IgD-negative memory B cell (primary cell): ENCODE data around the gene TLE1. TPM values are rescaled to one million over a fixed set of nuclear protein-coding genes. Genes with fewer than 3 reads are reported as not detected.
"Not testable (repeated sequence)": the region's sequence is repeated elsewhere in the genome, so short reads cannot be mapped to it uniquely, and the experiment has no call there.

ENCODE experiments used
- H3K27ac Mint-ChIP-seq, 3 donors: one replicate each; pipeline ENCODE4 v1.8.0; 2020 to 2022; ENCODE audit warnings: mild to moderate bottlenecking in 3 of 3, mixed read lengths in 3 of 3, moderate library complexity in 1 of 3
- H3K27me3 Mint-ChIP-seq: one replicate; pipeline ENCODE4 v1.8.0; 2021; ENCODE audit warnings: mixed read lengths
- H3K36me3 Mint-ChIP-seq: one replicate; pipeline ENCODE4 v1.8.0; 2020; ENCODE audit warnings: mild to moderate bottlenecking, mixed read lengths
- H3K4me1 Mint-ChIP-seq, 3 donors: one replicate each; pipeline ENCODE4 v1.8.0; 2020 to 2022; ENCODE audit warnings: mixed read lengths in 3 of 3, mild to moderate bottlenecking in 1 of 3
- H3K4me3 Mint-ChIP-seq, 4 donors: one replicate each; pipeline ENCODE4 v1.8.0; 2020 to 2022; ENCODE audit warnings: mild to moderate bottlenecking in 4 of 4, mixed read lengths in 4 of 4, moderate library complexity in 3 of 4
- H3K9me3 Mint-ChIP-seq, 3 donors: one replicate each; pipeline ENCODE4 v1.8.0; 2020 to 2021; ENCODE audit warnings: mixed read lengths in 3 of 3, mild to moderate bottlenecking in 1 of 3
- polyA plus RNA-seq: library from polyadenylated mRNA; unstranded; fragments of 300-500 nt; fragmentation: Illumina TruSeq; gene quantifications from one replicate; pipeline ENCODE4 v1.2.3, GENCODE V29; 2021

The TLE1 gene
- polyA plus RNA-seq, 1 donor from 2014 or later: 115 TPM

GRCh38 chr9:81599837-81600236 lies 89.5 kb downstream of the TLE1 start:
- Mint-ChIP-seq H3K36me3 (peaks cover 14% of the 10 kb centered on the region), H3K27me3 (no peaks in the 10 kb centered on the region), H3K4me1 (peaks cover 43 to 54% (median 52%) of the 10 kb centered on the region in 3 donors), H3K27ac (no peak overlapping the region), H3K4me3 (peak overlapping the region in 2 of 4 donors; percentile 13 to 75), H3K9me3 (no peaks in the 10 kb centered on the region)

DNA sequence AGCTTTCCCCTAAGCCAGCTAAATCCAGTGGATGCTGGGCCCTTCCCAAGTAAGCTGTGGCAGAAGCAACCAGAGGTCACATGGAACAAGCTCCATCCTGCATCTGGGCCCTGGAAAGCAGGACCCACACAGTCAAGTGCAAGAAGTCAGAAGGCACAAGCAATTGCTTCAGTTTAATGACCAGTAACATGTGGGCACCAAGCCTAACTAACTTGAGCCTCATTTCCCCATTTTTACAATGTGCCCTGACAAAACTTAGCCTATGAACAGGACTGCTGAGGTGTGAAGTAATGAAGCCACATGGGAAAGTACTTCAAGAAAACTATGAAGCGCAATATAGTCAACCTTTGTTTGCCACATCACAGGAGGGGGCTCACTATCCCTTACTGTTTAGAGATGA lies 90.5 kb downstream of the TLE1 start:
- Mint-ChIP-seq H3K36me3 (peaks cover 8% of the 10 kb centered on the region), H3K4me3 (no peak overlapping the region), H3K27ac (no peak overlapping the region), H3K27me3 (no peaks in the 10 kb centered on the region), H3K4me1 (peaks cover 44 to 63% (median 56%) of the 10 kb centered on the region in 3 donors), H3K9me3 (peaks cover 0 to 4% (median 0%) of the 10 kb centered on the region in 3 donors)

DNA sequence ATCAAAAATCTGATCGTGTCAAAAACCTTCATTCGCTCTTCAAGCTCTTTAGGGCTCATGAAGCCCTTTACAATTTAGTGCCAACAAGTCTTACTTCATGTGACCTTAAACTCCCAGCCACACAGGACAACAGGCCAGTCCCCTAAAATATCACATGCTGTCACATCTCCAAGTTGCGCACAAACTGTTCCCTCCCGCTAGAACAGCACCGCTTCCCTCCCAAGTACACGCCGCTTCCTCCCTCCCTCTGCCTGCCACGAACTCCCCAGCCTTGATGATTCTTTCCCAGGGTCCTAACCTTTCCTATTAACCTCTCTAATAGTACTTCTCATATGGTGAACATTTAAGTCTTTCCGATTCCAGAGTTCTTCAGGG lies 91.2 kb downstream of the TLE1 start:
- Mint-ChIP-seq H3K36me3 (peaks cover 6% of the 10 kb centered on the region), H3K27ac (peak overlapping the region in 2 of 3 donors; percentile 30 to 61), H3K27me3 (no peaks in the 10 kb centered on the region), H3K9me3 (peaks cover 0 to 4% (median 0%) of the 10 kb centered on the region in 3 donors), H3K4me1 (peaks cover 43 to 61% (median 57%) of the 10 kb centered on the region in 3 donors), H3K4me3 (peak overlapping the region in 2 of 4 donors; percentile 81 to 85)

DNA sequence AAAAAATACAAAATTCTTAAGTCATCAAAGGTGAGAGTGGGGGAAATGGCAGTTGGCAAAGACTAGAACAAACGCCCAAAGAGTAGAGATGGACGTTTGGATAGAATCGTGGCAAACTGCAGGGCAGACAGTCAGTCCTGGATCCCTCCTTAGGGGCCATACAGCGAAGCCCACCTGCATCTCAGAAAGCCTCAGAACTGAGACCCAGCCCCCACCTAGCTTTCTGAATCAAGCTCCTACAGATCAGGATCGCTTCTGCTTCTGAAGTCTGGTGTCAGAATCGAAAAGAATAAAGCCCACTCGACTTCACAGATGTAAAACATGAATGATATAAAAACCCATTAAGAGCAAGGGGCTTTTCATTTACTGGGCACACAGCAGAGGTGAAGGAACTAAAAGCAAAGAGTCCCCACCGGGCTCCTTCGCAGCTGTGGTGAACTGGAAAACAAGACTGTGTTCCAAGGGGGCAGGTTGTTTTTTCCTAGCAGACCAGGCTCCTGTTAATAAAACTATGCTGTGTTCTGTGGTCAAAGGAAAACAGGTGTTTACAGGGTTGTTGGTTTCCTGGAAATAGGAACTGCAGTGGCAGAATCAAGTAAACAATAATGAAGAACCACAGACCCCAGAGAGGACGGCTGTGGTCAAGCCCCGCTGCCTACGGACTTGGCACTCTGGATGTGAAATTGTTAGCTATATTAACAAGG lies 91.8 kb downstream of the TLE1 start:
- peaks cover 45 to 62% (median 57%) of the 10 kb centered on the region in 3 donors for H3K4me1 Mint-ChIP-seq
- H3K9me3 Mint-ChIP-seq: peaks cover 0 to 4% (median 3%) of the 10 kb centered on the region in 3 donors
- peak overlapping the region; percentile 7 to 86 (median 54) for H3K4me3 Mint-ChIP-seq
- H3K27ac Mint-ChIP-seq: peak overlapping the region; percentile 1 to 30 (median 12)
- no peaks in the 10 kb centered on the region for H3K27me3 Mint-ChIP-seq
- peaks cover 6% of the 10 kb centered on the region for H3K36me3 Mint-ChIP-seq

- Mint-ChIP-seq H3K4me1 (peaks cover 40 to 58% (median 51%) of the 10 kb centered on the region in 3 donors), H3K27me3 (no peaks in the 10 kb centered on the region), H3K9me3 (peaks cover 0 to 4% (median 3%) of the 10 kb centered on the region in 3 donors), H3K27ac (peak overlapping the region; percentile 1 to 30 (median 12)), H3K36me3 (peaks cover 3% of the 10 kb centered on the region), H3K4me3 (peak overlapping the region; percentile 7 to 86 (median 54))
These were observed 92.5 kb downstream of the TLE1 start for GRCh38 chr9:81596679-81597418.

- peaks cover 0 to 4% (median 3%) of the 10 kb centered on the region in 3 donors for H3K9me3 Mint-ChIP-seq
- H3K36me3 Mint-ChIP-seq: peaks cover 2% of the 10 kb centered on the region
- H3K4me1 Mint-ChIP-seq: peaks cover 39 to 51% (median 47%) of the 10 kb centered on the region in 3 donors
- peak overlapping the region in 2 of 4 donors; percentile 49 to 61 for H3K4me3 Mint-ChIP-seq
- no peaks in the 10 kb centered on the region for H3K27me3 Mint-ChIP-seq
- H3K27ac Mint-ChIP-seq: no peak overlapping the region
These were observed 93.3 kb downstream of the TLE1 start for GRCh38 chr9:81595887-81596543.

DNA sequence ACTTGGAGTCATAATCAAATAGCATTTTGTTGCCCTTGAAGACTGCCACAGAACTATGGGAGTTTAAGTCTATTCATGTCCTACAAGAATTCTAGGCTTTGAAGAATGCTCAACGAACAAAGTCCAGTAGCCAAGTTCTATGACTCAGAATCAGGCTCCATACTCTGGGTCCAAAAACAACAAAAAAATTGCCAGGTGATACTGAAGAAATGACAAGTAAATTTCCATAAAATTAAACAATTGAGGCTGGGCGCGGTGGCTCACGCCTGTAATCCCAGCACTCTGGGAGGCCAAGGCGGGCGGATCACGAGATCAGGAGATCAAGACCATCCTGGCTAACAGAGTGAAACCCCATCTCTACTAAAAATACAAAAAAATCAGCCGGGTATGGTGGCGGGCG lies 94.1 kb downstream of the TLE1 start:
- Mint-ChIP-seq H3K4me1 (peaks cover 33 to 46% (median 42%) of the 10 kb centered on the region in 3 donors), H3K4me3 (peak overlapping the region in 1 of 4 donors; percentile 68)
- not testable (repeated sequence) for H3K36me3 Mint-ChIP-seq, H3K27me3 Mint-ChIP-seq, H3K27ac Mint-ChIP-seq, H3K9me3 Mint-ChIP-seq

DNA sequence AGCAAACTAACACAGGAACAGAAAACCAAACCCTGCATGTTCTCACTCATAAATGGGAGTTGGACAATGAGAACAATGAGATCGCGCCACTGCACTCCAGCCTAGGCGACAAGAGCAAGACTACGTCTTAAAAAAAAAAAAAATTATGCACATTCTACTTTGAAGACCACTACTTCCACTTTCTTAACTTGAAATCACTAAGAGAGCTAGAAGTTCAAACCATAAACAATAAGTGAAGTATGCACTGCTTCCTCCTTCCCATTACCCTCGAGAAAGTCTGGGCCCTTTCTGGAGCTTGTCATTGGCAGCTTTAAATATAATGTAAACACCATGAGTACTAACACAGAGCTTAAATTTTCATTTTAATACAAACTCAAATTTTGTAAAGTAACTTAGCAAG lies 94.9 kb downstream of the TLE1 start:
- Mint-ChIP-seq H3K4me1 (peaks cover 26 to 38% (median 34%) of the 10 kb centered on the region in 3 donors), H3K9me3 (peaks cover 0 to 4% (median 3%) of the 10 kb centered on the region in 3 donors), H3K27ac (peak overlapping the region in 1 of 3 donors; percentile 13), H3K36me3 (peaks cover 8% of the 10 kb centered on the region), H3K27me3 (no peaks in the 10 kb centered on the region), H3K4me3 (no peak overlapping the region)

GRCh38 chr9:81592887-81593266 lies 96.5 kb downstream of the TLE1 start:
- peaks cover 0 to 4% (median 3%) of the 10 kb centered on the region in 3 donors for H3K9me3 Mint-ChIP-seq
- peak overlapping the region in 1 of 3 donors; percentile 53 for H3K27ac Mint-ChIP-seq
- peaks cover 18 to 31% (median 22%) of the 10 kb centered on the region in 3 donors for H3K4me1 Mint-ChIP-seq
- no peaks in the 10 kb centered on the region for H3K27me3 Mint-ChIP-seq
- H3K4me3 Mint-ChIP-seq: peak overlapping the region in 1 of 4 donors; percentile 77
- H3K36me3 Mint-ChIP-seq: peaks cover 16% of the 10 kb centered on the region

DNA sequence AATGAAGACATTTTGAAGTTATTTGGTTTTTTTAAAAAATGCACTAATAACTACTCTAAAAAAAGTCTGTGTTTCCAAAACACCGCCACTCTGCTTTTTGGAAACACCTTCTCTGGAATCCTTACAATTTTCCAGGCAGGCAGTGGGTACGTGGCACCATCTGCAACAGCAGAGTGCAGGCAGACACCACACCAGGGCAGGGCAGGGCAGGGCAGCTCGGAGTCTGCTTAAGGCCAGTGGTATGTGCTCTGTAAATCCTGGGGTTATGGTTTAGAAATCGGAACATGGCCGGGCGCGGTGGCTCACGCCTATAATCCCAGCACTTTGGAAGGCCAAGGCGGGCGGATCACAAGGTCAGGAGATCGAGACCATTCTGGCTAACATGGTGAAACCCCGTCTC lies 97.6 kb downstream of the TLE1 start:
- Mint-ChIP-seq H3K27ac (no peak overlapping the region), H3K27me3 (no peaks in the 10 kb centered on the region), H3K36me3 (peaks cover 19% of the 10 kb centered on the region), H3K4me1 (peaks cover 10 to 23% (median 18%) of the 10 kb centered on the region in 3 donors), H3K4me3 (no peak overlapping the region), H3K9me3 (peaks cover 0 to 4% (median 3%) of the 10 kb centered on the region in 3 donors)

- Mint-ChIP-seq H3K9me3 (peaks cover 0 to 4% (median 3%) of the 10 kb centered on the region in 3 donors), H3K36me3 (peaks cover 19% of the 10 kb centered on the region), H3K4me3 (no peak overlapping the region)
These were observed 98.7 kb downstream of the TLE1 start for GRCh38 chr9:81590688-81591087.

DNA sequence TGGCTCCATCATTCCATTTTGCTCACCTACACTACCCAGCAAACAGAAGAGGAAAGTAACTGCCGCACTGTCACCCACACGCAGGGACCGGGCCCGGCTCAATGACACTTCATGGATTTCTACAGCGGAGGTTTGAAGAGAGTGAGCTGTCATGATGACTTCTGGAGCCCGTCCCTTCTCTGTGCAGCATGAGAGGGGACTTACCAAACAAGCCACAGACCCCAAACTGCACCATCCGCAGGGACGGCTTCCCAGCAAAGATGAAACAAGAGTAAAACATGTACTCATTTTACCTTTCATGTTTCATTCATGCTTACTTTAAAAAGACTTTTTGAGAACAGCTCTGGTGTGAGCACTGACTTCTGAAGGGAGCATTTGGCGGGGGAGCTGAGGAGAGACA lies 99.5 kb downstream of the TLE1 start:
- H3K27me3 Mint-ChIP-seq: no peaks in the 10 kb centered on the region
- peaks cover 22% of the 10 kb centered on the region for H3K36me3 Mint-ChIP-seq
- H3K4me1 Mint-ChIP-seq: peaks cover 6 to 17% (median 7%) of the 10 kb centered on the region in 3 donors
- H3K27ac Mint-ChIP-seq: no peak overlapping the region
- no peak overlapping the region for H3K4me3 Mint-ChIP-seq
- peaks cover 0 to 6% (median 3%) of the 10 kb centered on the region in 3 donors for H3K9me3 Mint-ChIP-seq

More at GRCh38 chr9:81590688-81591087, 98.7 kb downstream of the TLE1 start:
- Mint-ChIP-seq H3K27me3 (no peaks in the 10 kb centered on the region), H3K27ac (no peak overlapping the region), H3K4me1 (peaks cover 6 to 21% (median 10%) of the 10 kb centered on the region in 3 donors)

- Mint-ChIP-seq H3K9me3 (peaks cover 0 to 6% (median 3%) of the 10 kb centered on the region in 3 donors), H3K36me3 (peaks cover 21% of the 10 kb centered on the region), H3K27ac (no peak overlapping the region), H3K27me3 (no peaks in the 10 kb centered on the region), H3K4me1 (peaks cover 5 to 12% (median 5%) of the 10 kb centered on the region in 3 donors), H3K4me3 (no peak overlapping the region)
These were observed 100.0 kb downstream of the TLE1 start for GRCh38 chr9:81589392-81589791.

GRCh38 chr9:81588148-81588871 lies 101.0 kb downstream of the TLE1 start:
- Mint-ChIP-seq H3K36me3 (peaks cover 27% of the 10 kb centered on the region), H3K27me3 (no peaks in the 10 kb centered on the region), H3K27ac (no peak overlapping the region), H3K4me3 (no peak overlapping the region), H3K4me1 (peaks cover 3 to 5% (median 5%) of the 10 kb centered on the region in 3 donors), H3K9me3 (peaks cover 0 to 3% (median 3%) of the 10 kb centered on the region in 3 donors)
